Astrocyte (in vitro differentiated cells and primary cell): ENCODE measurements around the gene CA12. TPM values are rescaled to one million over a fixed set of nuclear protein-coding genes. Genes with fewer than 3 reads are reported as not detected.
A peak's percentile ranks its signal among the peaks of the same experiment; 100 is the strongest.

Source experiments
- DNase-seq: peaks from one replicate; pipeline ENCODE4 v3.0.0-alpha.2; 2010; ENCODE audit warnings: low read depth
- FAIRE-seq: peaks from 2 replicates; lab custom pipeline; 2011; peaks lifted over from hg19 to GRCh38; lab: Jason Lieb, UNC
- H2AFZ ChIP-seq: 2 replicates; pipeline ENCODE4 v1.6.0; 2012; ENCODE audit warnings: low read depth, low read length, inconsistent platforms
- H3K27ac ChIP-seq: 2 replicates; pipeline ENCODE4 v1.5.1; 2011; ENCODE audit warnings: low read depth, low read length, inconsistent platforms
- H3K27me3 ChIP-seq: 2 replicates; pipeline ENCODE4 v1.6.0; 2011; ENCODE audit warnings: low read length, inconsistent platforms; ENCODE audit not compliant: insufficient read depth
- H3K36me3 ChIP-seq: 2 replicates; pipeline ENCODE4 v1.5.1; 2011; ENCODE audit warnings: low read length, inconsistent platforms; ENCODE audit not compliant: insufficient read depth
- H3K4me1 ChIP-seq: 2 replicates; pipeline ENCODE4 v1.5.1; 2011; ENCODE audit warnings: low read length, inconsistent platforms; ENCODE audit not compliant: insufficient read depth
- H3K4me2 ChIP-seq: 2 replicates; pipeline ENCODE4 v1.6.0; 2012; ENCODE audit warnings: low read length, inconsistent platforms
- H3K4me3 ChIP-seq: 2 replicates; pipeline ENCODE4 v1.5.1; 2011; ENCODE audit warnings: low read depth, mild to moderate bottlenecking, low read length, inconsistent platforms; ENCODE audit not compliant: insufficient read depth
- H3K79me2 ChIP-seq: 2 replicates; pipeline ENCODE4 v1.6.0; 2012; ENCODE audit warnings: mild to moderate bottlenecking, low read length, inconsistent platforms; ENCODE audit not compliant: insufficient read depth
- H3K9ac ChIP-seq: 2 replicates; pipeline ENCODE4 v1.6.0; 2012; ENCODE audit warnings: mild to moderate bottlenecking, low read length, inconsistent platforms
- H3K9me3 ChIP-seq: 2 replicates; pipeline ENCODE4 v1.5.1; 2012; ENCODE audit warnings: low read depth, mild to moderate bottlenecking, low read length, inconsistent platforms; ENCODE audit not compliant: insufficient read depth
- H4K20me1 ChIP-seq: 2 replicates; pipeline ENCODE4 v1.6.0; 2012; ENCODE audit warnings: low read length, inconsistent platforms; ENCODE audit not compliant: insufficient read depth
- H3K27ac Mint-ChIP-seq: one replicate; pipeline ENCODE4 v1.8.0; 2021; ENCODE audit warnings: mild to moderate bottlenecking, mixed read lengths; ENCODE audit not compliant: unreplicated experiment
- H3K27me3 Mint-ChIP-seq: one replicate; pipeline ENCODE4 v1.8.0; 2021; ENCODE audit warnings: low read depth, mixed read lengths; ENCODE audit not compliant: unreplicated experiment
- H3K36me3 Mint-ChIP-seq: one replicate; pipeline ENCODE4 v1.8.0; 2021; ENCODE audit warnings: low read depth, mixed read lengths; ENCODE audit not compliant: unreplicated experiment
- H3K4me1 Mint-ChIP-seq: one replicate; pipeline ENCODE4 v1.8.0; 2021; ENCODE audit warnings: low read depth, mixed read lengths; ENCODE audit not compliant: unreplicated experiment
- H3K4me3 Mint-ChIP-seq: one replicate; pipeline ENCODE4 v1.8.0; 2021; ENCODE audit warnings: mild to moderate bottlenecking, moderate library complexity, mixed read lengths; ENCODE audit not compliant: unreplicated experiment
- H3K9me3 Mint-ChIP-seq: one replicate; pipeline ENCODE4 v1.8.0; 2021; ENCODE audit warnings: mild to moderate bottlenecking, mixed read lengths; ENCODE audit not compliant: unreplicated experiment
- CTCF ChIP-seq: IDR thresholded peaks from 2 replicates; pipeline ENCODE4 v1.5.1; 2011; ENCODE audit warnings: low read depth, mild to moderate bottlenecking, inconsistent platforms, low read length, moderate library complexity; ENCODE audit not compliant: insufficient read depth
- EZH2 ChIP-seq: IDR thresholded peaks from 2 replicates; pipeline ENCODE4 v1.6.1; 2012; ENCODE audit warnings: mild to moderate bottlenecking, low read length, inconsistent platforms; ENCODE audit not compliant: insufficient read depth
- total RNA-seq: library from RNA; stranded (reverse); gene quantifications from 2 replicates; pipeline ENCODE4 v1.2.1, GENCODE V29; 2021

The CA12 gene
- total RNA-seq, 1 donor from 2014 or later: 0.54 TPM

DNA sequence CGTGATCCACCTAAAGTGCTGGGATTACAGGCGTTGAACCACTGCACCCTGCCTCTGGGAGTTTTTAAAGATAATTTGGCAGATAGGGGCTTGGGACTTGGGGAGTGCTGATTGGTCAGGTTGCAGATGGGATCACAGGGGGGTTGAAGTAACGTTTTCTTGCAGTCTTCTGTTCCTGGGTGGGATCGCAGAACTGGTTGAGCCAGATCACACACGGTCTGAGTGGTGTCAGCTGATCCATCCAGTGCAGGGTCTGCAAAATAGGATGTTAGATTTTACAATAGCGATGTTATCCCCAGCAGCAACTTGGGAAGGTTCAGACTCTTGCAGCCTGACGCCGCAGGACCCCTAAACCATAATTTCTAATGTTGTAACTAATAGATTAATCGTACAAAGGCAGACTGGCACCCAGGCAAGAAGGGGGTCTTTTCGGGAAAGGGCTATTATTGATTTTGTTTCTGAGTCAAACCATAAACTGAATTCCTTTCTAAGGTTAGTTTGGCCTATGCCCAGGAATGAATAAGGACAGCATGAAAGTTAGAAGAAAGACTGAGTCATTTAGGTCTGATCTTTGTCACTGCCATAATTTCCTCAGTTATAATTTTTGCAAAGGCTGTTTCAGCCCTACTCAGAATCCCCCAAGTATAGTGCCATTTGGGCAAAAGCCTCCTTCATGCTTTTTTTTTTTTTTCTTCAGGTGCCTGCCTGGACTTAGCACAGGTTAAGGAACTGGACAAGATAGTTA lies 1.5 kb upstream of the CA12 start:
- H3K36me3 Mint-ChIP-seq: peaks cover 9% of the 10 kb centered on the region
- no peaks in the 10 kb centered on the region for H3K27me3 ChIP-seq
- H3K9me3 Mint-ChIP-seq: peaks cover 3% of the 10 kb centered on the region
- H3K4me1 Mint-ChIP-seq: peaks cover 7% of the 10 kb centered on the region
- H3K4me3 Mint-ChIP-seq: peak overlapping the region; percentile 60
- peak overlapping the region; percentile 39 for H3K4me2 ChIP-seq
- peaks cover 75% of the 10 kb centered on the region for H3K27me3 Mint-ChIP-seq
- TF ChIP-seq CTCF: no peak
- no peak for TF ChIP-seq EZH2
- H4K20me1 ChIP-seq: no peaks in the 10 kb centered on the region
- H3K9ac ChIP-seq: no peak overlapping the region
- H3K4me1 ChIP-seq: peaks cover 27% of the 10 kb centered on the region
- H3K27ac ChIP-seq: no peak overlapping the region
- no peak overlapping the region for H2AFZ ChIP-seq
- no peak overlapping the region for H3K27ac Mint-ChIP-seq
- peaks cover 3% of the 10 kb centered on the region for H3K9me3 ChIP-seq
- FAIRE-seq (no peak), DNase-seq (peak; percentile 18)
- no peaks in the 10 kb centered on the region for H3K36me3 ChIP-seq
- peaks cover 23% of the 10 kb centered on the region for H3K79me2 ChIP-seq
- H3K4me3 ChIP-seq: no peak overlapping the region

DNA sequence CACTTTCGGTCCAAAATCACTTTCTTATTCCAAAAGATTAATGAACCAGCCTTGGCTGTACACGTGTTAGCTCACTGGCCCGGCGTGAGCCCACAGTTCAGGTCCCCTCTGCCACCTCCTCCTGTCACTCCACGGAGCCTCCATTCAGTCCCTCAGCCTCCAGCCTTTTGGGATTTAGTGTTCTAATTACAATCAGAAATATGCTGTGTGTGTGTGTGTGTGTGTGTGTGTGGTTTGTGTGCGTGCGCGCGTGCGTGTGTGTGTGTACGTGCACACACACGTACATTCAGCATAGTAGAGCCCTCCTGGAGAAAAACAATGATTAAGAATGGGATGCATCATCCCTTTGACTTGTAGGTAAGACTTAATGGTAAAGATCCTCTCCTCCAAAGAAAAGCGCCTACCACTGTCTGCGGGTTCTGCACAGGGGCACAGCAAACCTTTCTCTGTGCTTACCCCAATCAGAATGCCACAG lies 801 bp downstream of the CA12 start:
- H3K27me3 ChIP-seq: no peaks in the 10 kb centered on the region
- peak overlapping the region; percentile 86 for H3K4me2 ChIP-seq
- peaks cover 23% of the 10 kb centered on the region for H3K79me2 ChIP-seq
- peak overlapping the region; percentile 83 for H3K9ac ChIP-seq
- peak overlapping the region; percentile 27 for H3K27ac ChIP-seq
- no peak for FAIRE-seq
- peaks cover 32% of the 10 kb centered on the region for H3K4me1 ChIP-seq
- peaks cover 1% of the 10 kb centered on the region for H3K9me3 ChIP-seq
- H3K4me3 ChIP-seq: peak overlapping the region; percentile 74
- Mint-ChIP-seq H3K4me1 (peaks cover 7% of the 10 kb centered on the region), H3K9me3 (peaks cover 1% of the 10 kb centered on the region), H3K4me3 (peak overlapping the region; percentile 80), H3K27ac (no peak overlapping the region), H3K27me3 (peaks cover 61% of the 10 kb centered on the region), H3K36me3 (peaks cover 8% of the 10 kb centered on the region)
- peak; percentile 47 for DNase-seq
- no peaks in the 10 kb centered on the region for H3K36me3 ChIP-seq
- H2AFZ ChIP-seq: peak overlapping the region; percentile 94
- TF ChIP-seq EZH2 (no peak), CTCF (no peak)
- no peaks in the 10 kb centered on the region for H4K20me1 ChIP-seq
